Hepatocyte (in vitro differentiated cells): Measurements from ENCODE around the gene PIP5K1C. TPM values are rescaled to one million over a fixed set of nuclear protein-coding genes. Genes with fewer than 3 reads are reported as not detected.

ENCODE experiments used
- DNase-seq: peaks from one replicate; pipeline ENCODE4 v3.0.0-alpha.2; 2016; ENCODE audit warnings: low spot score
- H2AFZ ChIP-seq: fragments of 200-600 bp; sonication (generic); 2 replicates; pipeline ENCODE4 v1.6.0; 2016; ENCODE audit warnings: antibody characterized with exemption, mild to moderate bottlenecking
- H3K27ac ChIP-seq: fragments of 200-600 bp; sonication (generic); 2 replicates; pipeline ENCODE4 v1.5.1; 2016; ENCODE audit warnings: mild to moderate bottlenecking
- H3K27me3 ChIP-seq: fragments of 200-600 bp; sonication (generic); 2 replicates; pipeline ENCODE4 v1.6.1; 2016
- H3K36me3 ChIP-seq: fragments of 200-600 bp; sonication (generic); replicated peaks from 2 replicates; pipeline ENCODE4 v1.5.1; 2016; ENCODE audit warnings: low read depth; ENCODE audit not compliant: insufficient read depth
- H3K4me1 ChIP-seq: fragments of 200-600 bp; sonication (generic); 2 replicates; pipeline ENCODE4 v1.5.1; 2016; ENCODE audit warnings: mild to moderate bottlenecking, moderate library complexity; ENCODE audit not compliant: insufficient read depth
- H3K4me2 ChIP-seq: fragments of 200-600 bp; sonication (generic); 2 replicates; pipeline ENCODE4 v1.6.0; 2016
- H3K4me3 ChIP-seq: fragments of 200-600 bp; sonication (generic); 2 replicates; pipeline ENCODE4 v1.5.1; 2016; ENCODE audit warnings: mild to moderate bottlenecking
- H3K79me2 ChIP-seq: fragments of 200-600 bp; sonication (generic); 2 replicates; pipeline ENCODE4 v1.6.0; 2017; ENCODE audit warnings: mild to moderate bottlenecking
- H3K9me2 ChIP-seq: fragments of 200-600 bp; sonication (generic); replicated peaks from 2 replicates; pipeline ENCODE4 v1.6.0; 2017; ENCODE audit warnings: mild to moderate bottlenecking; ENCODE audit not compliant: insufficient read depth
- H3K9me3 ChIP-seq: fragments of 200-600 bp; sonication (generic); 2 replicates; pipeline ENCODE4 v1.5.1; 2016; ENCODE audit warnings: low read depth, mild to moderate bottlenecking
- H4K20me1 ChIP-seq: fragments of 200-600 bp; sonication (generic); 2 replicates; pipeline ENCODE4 v1.6.0; 2016; ENCODE audit warnings: mild to moderate bottlenecking; ENCODE audit not compliant: insufficient read depth, poor library complexity, severe bottlenecking
- EZH2 ChIP-seq: fragments of 200-600 bp; sonication (generic); IDR thresholded peaks from 2 replicates; pipeline ENCODE4 v1.6.1; 2016; ENCODE audit warnings: antibody characterized with exemption, mild to moderate bottlenecking, borderline replicate concordance
- EZH2phosphoT487 ChIP-seq: fragments of 200-600 bp; sonication (generic); IDR thresholded peaks from one replicate; pipeline ENCODE4 v1.6.1; 2018; ENCODE audit warnings: antibody characterized with exemption, mild to moderate bottlenecking, low read depth, moderate library complexity; ENCODE audit not compliant: unreplicated experiment, severe bottlenecking
- WGBS: methylation state at CpG from one replicate; pipeline ENCODE4 v1.1.6; 2016; ENCODE audit warnings: low lambda C conversion rate; ENCODE audit errors: missing lambda C conversion rate; 5-methylcytosine and 5-hydroxymethylcytosine counted together
- polyA plus RNA-seq: library from polyadenylated mRNA; unstranded; fragments of >200 nt; fragmentation: Nextera tagmentation; extraction: Ambion mirVana; gene quantifications from 2 replicates; pipeline ENCODE4 v1.2.1, GENCODE V29; 2016
- total RNA-seq: library from RNA; depleted of rRNA; stranded (reverse); fragments of >200 nt; gene quantifications from 2 replicates; pipeline ENCODE4 v1.2.3, GENCODE V29; 2014
- TF ChIP-seq, protein P1 (sequence below): fragments of 200-600 bp; sonication (generic); IDR thresholded peaks from 2 replicates; pipeline ENCODE4 v1.5.1; 2016; ENCODE audit warnings: antibody characterized with exemption, mild to moderate bottlenecking; ENCODE audit not compliant: poor library complexity

PIP5K1C gene
- total and polyA plus RNA-seq, 2 experiments from 2014 or later: 20.7 to 37.1 TPM

DNA sequence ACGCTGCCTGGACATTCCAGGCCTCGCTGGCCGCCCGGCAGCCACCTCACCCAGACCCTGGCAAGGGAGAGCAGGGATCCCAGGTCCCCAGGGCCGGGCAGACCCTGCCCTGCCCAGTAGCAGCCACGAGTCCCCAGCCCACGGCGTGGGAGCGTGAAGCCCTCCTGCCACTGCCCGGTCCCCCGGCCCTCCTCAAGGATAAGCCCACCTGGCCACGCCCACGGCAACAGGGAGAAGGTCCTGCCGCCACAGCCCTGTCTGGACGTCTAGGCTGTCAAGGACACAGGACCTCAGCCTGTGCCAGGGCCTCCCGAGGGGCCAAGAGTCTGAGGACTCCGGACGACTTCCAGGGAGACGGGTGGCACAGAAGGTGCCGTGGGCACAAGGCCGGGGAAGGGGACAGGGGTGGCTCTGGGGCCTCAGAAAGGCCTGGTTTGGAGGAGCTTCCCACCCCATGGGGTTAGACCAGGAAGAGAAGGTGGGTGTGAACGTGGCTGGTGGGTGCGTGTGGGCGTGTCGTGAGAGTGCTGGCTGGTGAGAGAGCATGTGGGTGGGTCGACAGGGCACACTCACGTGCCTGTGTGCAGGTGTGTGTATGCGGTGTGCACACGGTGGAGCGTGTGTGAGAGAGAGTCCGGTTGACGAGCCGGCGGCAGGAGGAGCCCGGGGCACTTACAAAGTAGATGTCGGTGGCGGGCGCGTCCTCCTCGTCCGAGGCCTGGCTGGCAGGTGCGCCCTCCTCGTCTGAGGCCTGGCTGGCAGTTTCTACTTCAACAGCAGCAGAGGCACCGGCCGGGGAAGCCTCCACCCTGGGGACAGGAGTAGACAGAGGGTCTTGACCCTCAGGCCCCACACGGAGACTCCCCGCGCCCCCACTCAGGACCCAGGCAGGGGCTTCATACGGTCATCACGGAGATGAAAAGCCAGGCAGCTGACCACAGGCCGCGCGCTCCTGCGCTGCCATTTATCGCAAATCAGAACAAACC lies 61.8 kb downstream of the PIP5K1C start:
- no peaks in the 10 kb centered on the region for H3K79me2 ChIP-seq
- H3K4me2 ChIP-seq: no peak overlapping the region
- no peaks in the 10 kb centered on the region for H3K4me1 ChIP-seq
- H2AFZ ChIP-seq: no peak overlapping the region
- H3K9me3 ChIP-seq: no peaks in the 10 kb centered on the region
- no peak overlapping the region for H3K27ac ChIP-seq
- H3K4me3 ChIP-seq: no peak overlapping the region
- TF ChIP-seq EZH2phosphoT487 (no peak), EZH2 (no peak)
- TF ChIP-seq, protein P1, sequence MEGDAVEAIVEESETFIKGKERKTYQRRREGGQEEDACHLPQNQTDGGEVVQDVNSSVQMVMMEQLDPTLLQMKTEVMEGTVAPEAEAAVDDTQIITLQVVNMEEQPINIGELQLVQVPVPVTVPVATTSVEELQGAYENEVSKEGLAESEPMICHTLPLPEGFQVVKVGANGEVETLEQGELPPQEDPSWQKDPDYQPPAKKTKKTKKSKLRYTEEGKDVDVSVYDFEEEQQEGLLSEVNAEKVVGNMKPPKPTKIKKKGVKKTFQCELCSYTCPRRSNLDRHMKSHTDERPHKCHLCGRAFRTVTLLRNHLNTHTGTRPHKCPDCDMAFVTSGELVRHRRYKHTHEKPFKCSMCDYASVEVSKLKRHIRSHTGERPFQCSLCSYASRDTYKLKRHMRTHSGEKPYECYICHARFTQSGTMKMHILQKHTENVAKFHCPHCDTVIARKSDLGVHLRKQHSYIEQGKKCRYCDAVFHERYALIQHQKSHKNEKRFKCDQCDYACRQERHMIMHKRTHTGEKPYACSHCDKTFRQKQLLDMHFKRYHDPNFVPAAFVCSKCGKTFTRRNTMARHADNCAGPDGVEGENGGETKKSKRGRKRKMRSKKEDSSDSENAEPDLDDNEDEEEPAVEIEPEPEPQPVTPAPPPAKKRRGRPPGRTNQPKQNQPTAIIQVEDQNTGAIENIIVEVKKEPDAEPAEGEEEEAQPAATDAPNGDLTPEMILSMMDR: no peak
- no peaks in the 10 kb centered on the region for H3K9me2 ChIP-seq
- no peak for DNase-seq
- H4K20me1 ChIP-seq: no peaks in the 10 kb centered on the region
- no peaks in the 10 kb centered on the region for H3K27me3 ChIP-seq
- no peaks in the 10 kb centered on the region for H3K36me3 ChIP-seq
- 97% methylated on average over 55 of the region's 55 CpGs for WGBS

DNA sequence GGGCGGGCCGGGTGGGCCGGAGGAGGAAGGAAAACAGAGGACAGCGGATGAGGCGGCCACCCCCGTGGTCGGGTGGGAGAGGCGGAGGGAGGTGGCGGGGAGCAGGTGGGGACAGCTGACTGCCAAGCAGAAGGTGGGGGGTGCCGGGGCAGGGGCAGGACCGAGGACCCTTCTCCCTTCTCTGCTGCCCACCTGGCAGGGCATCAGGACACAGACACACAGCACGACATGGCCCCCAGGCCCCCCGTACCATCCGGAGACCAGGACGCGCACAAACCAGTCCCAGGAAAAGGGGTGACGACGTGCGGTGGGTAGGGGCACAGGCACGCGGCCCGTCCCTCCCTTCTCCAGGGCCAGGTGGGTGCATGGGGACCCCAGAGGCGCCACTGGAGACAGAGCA lies 62.6 kb downstream of the PIP5K1C start:
- Histone ChIP-seq H3K4me3 (no peak overlapping the region), H3K9me3 (no peaks in the 10 kb centered on the region), H3K36me3 (no peaks in the 10 kb centered on the region), H3K4me2 (no peak overlapping the region), H3K4me1 (no peaks in the 10 kb centered on the region), H3K27me3 (no peaks in the 10 kb centered on the region), H3K27ac (no peak overlapping the region), H2AFZ (no peak overlapping the region), H3K9me2 (no peaks in the 10 kb centered on the region), H3K79me2 (no peaks in the 10 kb centered on the region), H4K20me1 (no peaks in the 10 kb centered on the region)
- WGBS: 96% methylated on average over 17 of the region's 23 CpGs
- no peak for DNase-seq
- no peak for TF ChIP-seq EZH2
- TF ChIP-seq EZH2phosphoT487: no peak
- TF ChIP-seq, protein P1: no peak

DNA sequence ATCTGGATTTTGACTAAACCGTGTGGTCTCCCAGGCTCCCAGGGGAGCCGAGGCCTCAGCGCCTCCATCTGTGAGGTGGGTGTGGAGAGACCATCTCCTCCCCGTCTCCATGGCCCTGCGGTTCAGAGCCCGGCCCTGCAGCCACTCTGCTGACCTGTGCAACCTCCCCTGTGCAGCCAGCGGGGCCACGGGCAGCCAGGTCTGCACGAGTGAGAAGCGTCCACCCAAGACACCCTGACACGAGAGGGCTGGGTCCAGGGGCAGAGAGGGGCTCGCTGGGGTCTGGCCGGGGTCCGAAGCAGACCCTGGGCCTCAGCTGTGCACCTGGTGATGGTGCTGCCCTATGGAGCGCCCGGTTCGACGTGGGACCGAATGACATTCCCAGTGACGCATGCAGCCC lies 63.3 kb downstream of the PIP5K1C start:
- Histone ChIP-seq H3K4me1 (no peaks in the 10 kb centered on the region), H3K79me2 (no peaks in the 10 kb centered on the region), H3K9me3 (no peaks in the 10 kb centered on the region), H3K27me3 (no peaks in the 10 kb centered on the region), H3K4me3 (no peak overlapping the region), H4K20me1 (no peaks in the 10 kb centered on the region), H2AFZ (no peak overlapping the region), H3K36me3 (no peaks in the 10 kb centered on the region), H3K4me2 (no peak overlapping the region), H3K27ac (no peak overlapping the region), H3K9me2 (no peaks in the 10 kb centered on the region)
- TF ChIP-seq, protein P1: no peak
- TF ChIP-seq EZH2phosphoT487 (no peak), EZH2 (no peak)
- WGBS: 92% methylated on average over 12 of the region's 20 CpGs
- DNase-seq: no peak
